Testis (tissue), 2 donors: ENCODE measurements around the gene NAV3.

Experiments
- CTCF ChIP-seq, 3 experiments: fragments of 450-650 bp in 2 of 3; fragments of 200-600 bp in 1 of 3; sonication (generic) in 1 of 3; IDR thresholded peaks; one replicate each; pipeline ENCODE4 v1.5.1; 2016 to 2019; ENCODE audit warnings: antibody characterized with exemption in 3 of 3, mild to moderate bottlenecking in 2 of 3, moderate library complexity in 1 of 3
- POLR2A ChIP-seq: fragments of 450-650 bp; IDR thresholded peaks from one replicate; pipeline ENCODE4 v1.6.1; 2017; ENCODE audit warnings: antibody characterized with exemption, mild to moderate bottlenecking, moderate library complexity

- TF ChIP-seq POLR2A (no peak), CTCF (IDR thresholded peaks at IDR 0.05) (no peak)
Observed at GRCh38 chr12:78037707-78038106, 207.0 kb downstream of the NAV3 start.
